Stimulated activated CD4-positive, alpha-beta T cell treated with anti-CD3 and anti-CD28 coated beads, TNF-alpha, amount 100 ng/mL, for 48 hours (primary cell): ENCODE results near the gene ATP6V0E2.
"Not testable (repeated sequence)": the region's sequence is repeated elsewhere in the genome, so short reads cannot be mapped to it uniquely, and the experiment has no call there.

Experiments
- DNase-seq, 3 donors: peaks; one replicate each; pipeline ENCODE4 v3.0.0-alpha.2; 2020; ENCODE audit warnings: low read depth in 3 of 3

ATP6V0E2 gene

GRCh38 chr7:149879271-149879743 is 5.5 kb downstream of the ATP6V0E2 start:
- no peak for DNase-seq

GRCh38 chr7:149879766-149880637 is 6.2 kb downstream of the ATP6V0E2 start:
- no peak for DNase-seq

- DNase-seq, result no peak
Observed at GRCh38 chr7:149880638-149881311, 7.0 kb downstream of the ATP6V0E2 start.

GRCh38 chr7:149881328-149882247 is 7.8 kb downstream of the ATP6V0E2 start:
- no peak for DNase-seq

GRCh38 chr7:149882248-149883047 is 8.7 kb downstream of the ATP6V0E2 start:
- no peak for DNase-seq

- no peak for DNase-seq
Observed at GRCh38 chr7:149883048-149883438, 9.3 kb downstream of the ATP6V0E2 start.

GRCh38 chr7:149883452-149883861 is 9.7 kb downstream of the ATP6V0E2 start:
- DNase-seq, result no peak

- no peak for DNase-seq
Observed at GRCh38 chr7:149884016-149884415, 10.2 kb downstream of the ATP6V0E2 start.

GRCh38 chr7:149884541-149884940 is 10.8 kb downstream of the ATP6V0E2 start:
- DNase-seq, result no peak

- DNase-seq, result no peak
Observed at GRCh38 chr7:149885191-149886017, 11.6 kb downstream of the ATP6V0E2 start.

GRCh38 chr7:149886018-149886415 is 12.2 kb downstream of the ATP6V0E2 start:
- no peak for DNase-seq

- DNase-seq, result no peak
Observed at GRCh38 chr7:149887311-149887710, 13.5 kb downstream of the ATP6V0E2 start.

GRCh38 chr7:149890715-149891114 is 16.9 kb downstream of the ATP6V0E2 start:
- not testable (repeated sequence) for DNase-seq

GRCh38 chr7:149894957-149895356 is 21.2 kb downstream of the ATP6V0E2 start:
- not testable (repeated sequence) for DNase-seq

- DNase-seq, result not testable (repeated sequence)
Observed at GRCh38 chr7:149907776-149908376, 34.1 kb downstream of the ATP6V0E2 start.

GRCh38 chr7:149910219-149910618 is 36.5 kb downstream of the ATP6V0E2 start:
- not testable (repeated sequence) for DNase-seq

- not testable (repeated sequence) for DNase-seq
Observed at GRCh38 chr7:149912126-149912525, 38.4 kb downstream of the ATP6V0E2 start.

- not testable (repeated sequence) for DNase-seq
Observed at GRCh38 chr7:149926414-149926813, 52.6 kb downstream of the ATP6V0E2 start.
